Measurements from ENCODE around the gene CAPN1. TPM values are rescaled to one million over a fixed set of nuclear protein-coding genes. Genes with fewer than 3 reads are reported as not detected.

CAPN1 gene
- total RNA-seq, 2 experiments from 2014 or later: 89.9 to 111 TPM

DNA sequence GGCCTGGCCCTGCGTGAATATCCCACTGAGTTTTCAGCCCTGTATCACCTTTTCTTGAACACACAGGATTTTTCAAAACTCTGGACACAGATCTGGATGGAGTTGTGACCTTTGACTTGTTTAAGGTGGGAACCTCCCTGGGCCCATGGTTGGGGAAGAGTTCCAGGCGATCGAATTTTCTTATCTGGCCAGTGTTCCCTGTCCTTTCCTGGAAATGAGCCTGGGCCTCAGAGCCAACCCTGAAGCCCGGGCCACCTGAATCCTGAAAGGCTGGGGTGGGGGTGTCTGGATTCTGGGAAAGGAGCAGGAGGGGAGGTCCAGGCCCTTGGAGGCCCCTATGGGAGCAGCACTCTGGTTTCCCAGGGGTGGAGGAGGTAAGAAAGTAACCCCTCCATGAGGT is 29.0 kb downstream of the CAPN1 start:
- no TSS peak for BruUV-seq (replicated peaks)
- intact Hi-C loops (cut with micrococcal nuclease; ENCODE audit: unreplicated experiment): no loop called here
- no peak overlapping the region for H2AFZ ChIP-seq (ENCODE audit: low read length)
- H3K4me2 ChIP-seq (ENCODE audit: low read length): no peak overlapping the region
- no peaks in the 10 kb centered on the region for H3K9me3 ChIP-seq (ENCODE audit: low read length)
- no peaks in the 10 kb centered on the region for H3K9me2 ChIP-seq (ENCODE audit: insufficient read depth, low read length)
- POLR2A ChIA-PET: no interaction called here
- H3K79me2 ChIP-seq (ENCODE audit: insufficient read depth, low read depth, low read length): no peaks in the 10 kb centered on the region
- TF ChIP-seq EZH2phosphoT487 (IDR thresholded peaks at IDR 0.05; ENCODE audit: borderline replicate concordance, low read depth, low read length): no peak
- TF ChIP-seq, protein P1, sequence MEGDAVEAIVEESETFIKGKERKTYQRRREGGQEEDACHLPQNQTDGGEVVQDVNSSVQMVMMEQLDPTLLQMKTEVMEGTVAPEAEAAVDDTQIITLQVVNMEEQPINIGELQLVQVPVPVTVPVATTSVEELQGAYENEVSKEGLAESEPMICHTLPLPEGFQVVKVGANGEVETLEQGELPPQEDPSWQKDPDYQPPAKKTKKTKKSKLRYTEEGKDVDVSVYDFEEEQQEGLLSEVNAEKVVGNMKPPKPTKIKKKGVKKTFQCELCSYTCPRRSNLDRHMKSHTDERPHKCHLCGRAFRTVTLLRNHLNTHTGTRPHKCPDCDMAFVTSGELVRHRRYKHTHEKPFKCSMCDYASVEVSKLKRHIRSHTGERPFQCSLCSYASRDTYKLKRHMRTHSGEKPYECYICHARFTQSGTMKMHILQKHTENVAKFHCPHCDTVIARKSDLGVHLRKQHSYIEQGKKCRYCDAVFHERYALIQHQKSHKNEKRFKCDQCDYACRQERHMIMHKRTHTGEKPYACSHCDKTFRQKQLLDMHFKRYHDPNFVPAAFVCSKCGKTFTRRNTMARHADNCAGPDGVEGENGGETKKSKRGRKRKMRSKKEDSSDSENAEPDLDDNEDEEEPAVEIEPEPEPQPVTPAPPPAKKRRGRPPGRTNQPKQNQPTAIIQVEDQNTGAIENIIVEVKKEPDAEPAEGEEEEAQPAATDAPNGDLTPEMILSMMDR (conservative IDR thresholded peaks at IDR 0.05; ENCODE audit: low read length): no peak
- no peak overlapping the region for H3K27ac ChIP-seq (ENCODE audit: low read depth, low read length, poor library complexity, severe bottlenecking)
- H4K20me1 ChIP-seq (ENCODE audit: insufficient read depth, low read length): no peaks in the 10 kb centered on the region
- DNase-seq (ENCODE audit: low spot score): no peak
- no peaks in the 10 kb centered on the region for H3K4me1 ChIP-seq (ENCODE audit: insufficient read depth, low read length, poor library complexity, severe bottlenecking)
- H3K36me3 ChIP-seq (ENCODE audit: insufficient read depth, low read length): peaks cover 26% of the 10 kb centered on the region; the same call in 1 of the 2 replicates
- H3K4me3 ChIP-seq (ENCODE audit: low read depth, low read length, poor library complexity, severe bottlenecking): no peak overlapping the region
- CTCF ChIA-PET (ENCODE audit: unreplicated experiment): no interaction called here

DNA sequence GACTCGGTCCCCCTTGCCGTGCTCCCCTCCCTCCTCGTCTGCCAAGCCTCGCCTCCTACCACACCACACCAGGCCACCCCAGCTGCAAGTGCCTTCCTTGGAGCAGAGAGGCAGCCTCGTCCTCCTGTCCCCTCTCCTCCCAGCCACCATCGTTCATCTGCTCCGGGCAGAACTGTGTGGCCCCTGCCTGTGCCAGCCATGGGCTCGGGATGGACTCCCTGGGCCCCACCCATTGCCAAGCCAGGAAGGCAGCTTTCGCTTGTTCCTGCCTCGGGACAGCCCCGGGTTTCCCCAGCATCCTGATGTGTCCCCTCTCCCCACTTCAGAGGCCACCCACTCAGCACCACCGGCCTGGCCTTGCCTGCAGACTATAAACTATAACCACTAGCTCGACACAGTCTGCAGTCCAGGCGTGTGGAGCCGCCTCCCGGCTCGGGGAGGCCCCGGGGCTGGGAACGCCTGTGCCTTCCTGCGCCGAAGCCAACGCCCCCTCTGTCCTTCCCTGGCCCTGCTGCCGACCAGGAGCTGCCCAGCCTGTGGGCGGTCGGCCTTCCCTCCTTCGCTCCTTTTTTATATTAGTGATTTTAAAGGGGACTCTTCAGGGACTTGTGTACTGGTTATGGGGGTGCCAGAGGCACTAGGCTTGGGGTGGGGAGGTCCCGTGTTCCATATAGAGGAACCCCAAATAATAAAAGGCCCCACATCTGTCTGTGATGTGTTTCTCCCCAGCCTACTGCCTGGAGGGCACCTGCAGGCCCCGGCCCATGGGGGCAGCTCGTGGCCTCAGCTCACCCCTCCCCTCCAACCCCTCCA is 29.8 kb downstream of the CAPN1 start:
- no peak for DNase-seq (ENCODE audit: low spot score)
- Histone ChIP-seq H3K9me3 (ENCODE audit: low read length) (no peaks in the 10 kb centered on the region), H3K36me3 (ENCODE audit: insufficient read depth, low read length) (peaks cover 19% of the 10 kb centered on the region; the same call in 1 of the 2 replicates), H3K27ac (ENCODE audit: low read depth, low read length, poor library complexity, severe bottlenecking) (no peak overlapping the region), H3K79me2 (ENCODE audit: insufficient read depth, low read depth, low read length) (no peaks in the 10 kb centered on the region), H3K4me3 (ENCODE audit: low read depth, low read length, poor library complexity, severe bottlenecking) (no peak overlapping the region), H2AFZ (ENCODE audit: low read length) (no peak overlapping the region), H3K4me1 (ENCODE audit: insufficient read depth, low read length, poor library complexity, severe bottlenecking) (no peaks in the 10 kb centered on the region), H3K4me2 (ENCODE audit: low read length) (no peak overlapping the region), H3K9me2 (ENCODE audit: insufficient read depth, low read length) (no peaks in the 10 kb centered on the region), H4K20me1 (ENCODE audit: insufficient read depth, low read length) (no peaks in the 10 kb centered on the region)
- CTCF ChIA-PET (ENCODE audit: unreplicated experiment): no interaction called here
- TF ChIP-seq, protein P1 (conservative IDR thresholded peaks at IDR 0.05; ENCODE audit: low read length): no peak
- TF ChIP-seq EZH2phosphoT487 (IDR thresholded peaks at IDR 0.05; ENCODE audit: borderline replicate concordance, low read depth, low read length): no peak
- BruUV-seq (replicated peaks): TSS peak; percentile 92
- intact Hi-C loops (cut with micrococcal nuclease; ENCODE audit: unreplicated experiment): no loop called here
- POLR2A ChIA-PET: interaction anchor here (0.7 kb wide), 1 partner anchor 69 kb away, joined by 3 read pairs; no protein-coding TSS in a partner anchor

DNA sequence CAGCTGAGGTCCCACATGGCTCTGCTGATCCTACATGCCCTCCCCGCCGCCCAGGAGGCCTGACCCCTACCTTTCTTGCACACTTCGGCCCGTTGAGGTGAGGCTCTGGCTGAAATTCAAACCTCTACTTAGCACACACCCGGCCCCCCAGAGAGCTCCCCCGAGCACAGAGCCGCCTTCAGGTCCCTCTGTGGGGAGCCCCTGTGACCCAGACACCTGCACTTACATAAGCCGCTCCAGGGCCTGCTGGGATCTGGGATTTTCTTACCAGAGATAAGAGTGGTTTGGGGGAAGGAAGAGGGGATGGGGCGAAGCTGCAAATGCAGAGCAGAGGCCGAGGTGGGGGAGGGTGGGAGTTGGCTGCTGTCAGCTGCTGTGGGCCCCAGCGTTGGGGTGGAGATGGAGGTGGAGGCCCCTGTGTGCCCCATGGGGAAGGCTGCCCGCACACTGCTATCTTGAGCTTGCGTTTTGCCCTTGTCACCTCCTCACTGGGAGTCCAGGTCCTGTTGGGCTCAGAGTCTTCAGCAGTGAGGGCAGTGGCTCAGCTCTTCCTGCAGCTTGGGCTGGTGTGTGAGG is 30.6 kb downstream of the CAPN1 start:
- ChIA-PET CTCF (ENCODE audit: unreplicated experiment) (interaction anchor here (0.8 kb wide), 1 partner anchor 100 kb away, joined by 4 read pairs; the partner anchor contains the start of gene TM7SF2), POLR2A (interaction anchor here (0.7 kb wide), 1 partner anchor 69 kb away, joined by 3 read pairs; no protein-coding TSS in a partner anchor)
- Histone ChIP-seq H3K79me2 (ENCODE audit: insufficient read depth, low read depth, low read length) (no peaks in the 10 kb centered on the region), H3K4me1 (ENCODE audit: insufficient read depth, low read length, poor library complexity, severe bottlenecking) (no peaks in the 10 kb centered on the region), H3K36me3 (ENCODE audit: insufficient read depth, low read length) (peaks cover 16% of the 10 kb centered on the region; the same call in 1 of the 2 replicates), H3K4me2 (ENCODE audit: low read length) (no peak overlapping the region), H3K4me3 (ENCODE audit: low read depth, low read length, poor library complexity, severe bottlenecking) (no peak overlapping the region), H3K9me2 (ENCODE audit: insufficient read depth, low read length) (no peaks in the 10 kb centered on the region), H3K9me3 (ENCODE audit: low read length) (no peaks in the 10 kb centered on the region), H2AFZ (ENCODE audit: low read length) (no peak overlapping the region), H3K27ac (ENCODE audit: low read depth, low read length, poor library complexity, severe bottlenecking) (no peak overlapping the region), H4K20me1 (ENCODE audit: insufficient read depth, low read length) (no peaks in the 10 kb centered on the region)
- no peak for DNase-seq (ENCODE audit: low spot score)
- intact Hi-C loops (cut with micrococcal nuclease; ENCODE audit: unreplicated experiment): no loop called here
- BruUV-seq (replicated peaks): no TSS peak
- TF ChIP-seq, protein P1 (conservative IDR thresholded peaks at IDR 0.05; ENCODE audit: low read length): no peak
- no peak for TF ChIP-seq EZH2phosphoT487 (IDR thresholded peaks at IDR 0.05; ENCODE audit: borderline replicate concordance, low read depth, low read length)
